Measurements from ENCODE around the gene KNDC1.
"Not testable (repeated sequence)": the region's sequence is repeated elsewhere in the genome, so short reads cannot be mapped to it uniquely, and the experiment has no call there.

- TF ChIP-seq, protein P1, sequence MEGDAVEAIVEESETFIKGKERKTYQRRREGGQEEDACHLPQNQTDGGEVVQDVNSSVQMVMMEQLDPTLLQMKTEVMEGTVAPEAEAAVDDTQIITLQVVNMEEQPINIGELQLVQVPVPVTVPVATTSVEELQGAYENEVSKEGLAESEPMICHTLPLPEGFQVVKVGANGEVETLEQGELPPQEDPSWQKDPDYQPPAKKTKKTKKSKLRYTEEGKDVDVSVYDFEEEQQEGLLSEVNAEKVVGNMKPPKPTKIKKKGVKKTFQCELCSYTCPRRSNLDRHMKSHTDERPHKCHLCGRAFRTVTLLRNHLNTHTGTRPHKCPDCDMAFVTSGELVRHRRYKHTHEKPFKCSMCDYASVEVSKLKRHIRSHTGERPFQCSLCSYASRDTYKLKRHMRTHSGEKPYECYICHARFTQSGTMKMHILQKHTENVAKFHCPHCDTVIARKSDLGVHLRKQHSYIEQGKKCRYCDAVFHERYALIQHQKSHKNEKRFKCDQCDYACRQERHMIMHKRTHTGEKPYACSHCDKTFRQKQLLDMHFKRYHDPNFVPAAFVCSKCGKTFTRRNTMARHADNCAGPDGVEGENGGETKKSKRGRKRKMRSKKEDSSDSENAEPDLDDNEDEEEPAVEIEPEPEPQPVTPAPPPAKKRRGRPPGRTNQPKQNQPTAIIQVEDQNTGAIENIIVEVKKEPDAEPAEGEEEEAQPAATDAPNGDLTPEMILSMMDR (IDR thresholded peaks at IDR 0.05), result not testable (repeated sequence)
- not testable (repeated sequence) for TF ChIP-seq POLR2A (IDR thresholded peaks at IDR 0.05)
These were observed 48.4 kb upstream of the KNDC1 start for GRCh38 chr10:133111640-133112039.
